CD4-positive, alpha-beta T cell treated with Interleukin-17A for 4 hours (primary cell): Measurements from ENCODE around the gene SECTM1.

ENCODE experiments used
- DNase-seq: peaks from one replicate; pipeline ENCODE4 v3.0.0-alpha.2; 2020; ENCODE audit warnings: mixed read lengths

The SECTM1 gene

GRCh38 chr17:82277851-82278250, 55.7 kb downstream of the SECTM1 start:
- DNase-seq = no peak

DNA sequence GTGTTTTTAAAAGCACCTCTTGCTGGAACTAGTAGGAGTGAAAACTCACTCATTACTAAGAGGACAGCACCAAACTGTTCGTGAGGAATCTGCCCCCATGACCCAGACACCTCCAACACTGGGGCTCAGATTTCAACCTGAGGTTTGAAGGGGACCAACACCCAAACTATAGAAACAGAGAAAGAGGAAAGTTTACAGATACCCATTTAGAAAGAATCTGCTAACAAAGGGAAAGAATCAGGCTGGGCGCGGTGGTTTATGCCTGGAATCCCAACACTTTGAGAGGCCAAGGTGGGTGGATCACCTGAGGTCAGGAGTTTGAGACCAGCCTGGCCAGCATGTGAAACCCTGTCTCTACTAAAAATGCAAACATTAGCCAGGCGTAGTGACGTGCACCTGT, 56.6 kb downstream of the SECTM1 start:
- no peak for DNase-seq

DNA sequence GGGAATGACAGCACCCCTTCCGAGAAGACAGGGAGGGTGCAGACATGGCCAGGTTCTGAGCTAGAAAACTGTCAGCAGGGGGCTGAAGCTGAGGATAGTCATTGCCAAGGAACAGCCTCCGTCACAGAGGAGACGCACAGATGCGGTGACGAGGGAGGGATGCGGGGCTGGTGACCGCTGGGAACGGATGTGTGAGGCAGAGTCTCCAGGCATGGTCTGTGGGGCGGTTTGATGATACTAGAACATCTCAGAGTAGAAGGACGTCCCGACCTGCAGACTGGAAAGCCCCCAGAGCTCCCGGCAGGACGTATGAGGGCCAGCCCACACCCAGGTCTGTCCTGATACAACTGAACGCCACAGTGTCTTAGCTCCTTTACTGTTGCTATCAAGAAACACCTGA, 58.2 kb downstream of the SECTM1 start:
- DNase-seq = no peak

DNA sequence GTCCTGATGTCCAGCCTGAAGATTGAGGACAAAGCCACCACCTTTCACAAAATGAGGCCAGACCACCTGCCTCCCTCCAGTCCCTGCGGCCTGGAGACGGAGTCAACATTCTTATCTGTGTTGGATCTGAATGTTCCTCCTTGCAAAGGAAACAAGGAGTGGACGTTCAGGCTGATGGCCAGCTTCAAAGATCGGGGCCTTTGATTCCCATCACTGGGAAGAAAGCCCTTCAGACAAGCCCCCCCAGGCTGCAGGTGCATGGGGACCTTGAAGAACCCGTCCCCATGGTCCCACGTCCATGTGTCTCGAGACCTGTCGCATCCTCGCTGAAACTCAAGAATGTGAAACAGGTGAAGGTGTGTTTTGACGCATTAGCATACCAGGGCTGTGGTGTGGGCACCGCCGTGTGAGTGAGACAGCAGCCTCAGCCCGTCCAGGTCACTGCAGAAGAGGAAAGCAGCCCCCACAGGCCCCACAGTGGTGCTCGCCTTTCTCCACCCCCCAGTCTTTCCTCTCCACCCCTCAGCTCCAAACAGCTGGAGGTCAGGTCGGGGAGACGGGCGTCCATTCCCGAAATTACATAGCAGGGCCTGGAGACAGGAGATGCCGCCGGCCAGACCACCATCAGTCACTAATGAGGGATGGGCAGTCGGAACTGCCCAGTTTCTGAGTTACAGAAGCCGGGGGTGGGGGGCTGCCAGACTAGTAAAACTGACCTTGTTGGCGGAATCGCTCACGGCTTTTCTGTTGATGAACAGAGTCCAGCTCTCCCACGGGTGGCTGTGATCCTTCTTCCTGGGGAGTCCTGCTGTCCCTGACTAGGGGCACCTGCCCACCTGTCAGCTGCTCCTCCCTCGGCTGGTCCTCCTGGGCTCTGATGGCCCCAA, 59.2 kb downstream of the SECTM1 start:
- DNase-seq = no peak

GRCh38 chr17:82273327-82274133, 60.0 kb downstream of the SECTM1 start, which contains the start of gene CSNK1D:
Gene CSNK1D (minus strand): TSS chr17:82273700. CDS start chr17:82273381, 319 bp downstream.
- DNase-seq = peak; percentile 95

- peak; percentile 65 for DNase-seq
These were observed 60.9 kb downstream of the SECTM1 start for GRCh38 chr17:82272495-82273326.

DNA sequence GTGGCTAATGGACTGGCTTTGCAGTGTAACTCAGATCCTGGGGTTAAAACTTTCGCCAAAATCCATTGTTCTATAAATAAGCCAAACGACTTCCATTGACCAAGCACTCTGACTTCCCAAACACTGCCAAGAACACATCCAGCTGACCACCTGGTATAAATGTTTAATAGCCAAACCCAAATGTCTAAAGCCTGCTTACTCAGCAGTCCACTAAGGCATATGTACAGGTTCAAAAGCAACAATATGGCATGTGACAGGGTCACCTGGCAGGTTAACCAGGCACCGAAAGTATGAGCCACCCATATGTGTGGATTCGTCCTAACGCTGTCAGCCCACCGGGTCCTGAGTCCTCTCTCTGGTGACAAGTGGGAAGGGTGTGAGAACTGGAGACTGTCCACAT, 62.2 kb downstream of the SECTM1 start:
- no peak for DNase-seq
